Dedifferentiated amniotic fluid mesenchymal stem cell (primary cell): ENCODE results near the gene COX4I1.
"Not testable (repeated sequence)": the region's sequence is repeated elsewhere in the genome, so short reads cannot be mapped to it uniquely, and the experiment has no call there.

Source experiments
- DNase-seq: peaks from one replicate; pipeline ENCODE4 v3.0.0-alpha.2; 2016; ENCODE audit errors: extremely low spot score

The COX4I1 gene

GRCh38 chr16:85823328-85823920, 23.9 kb downstream of the COX4I1 start:
- no peak for DNase-seq

- DNase-seq: no peak
Measured at GRCh38 chr16:85824161-85825135, 25.0 kb downstream of the COX4I1 start.

- no peak for DNase-seq
Measured at GRCh38 chr16:85825326-85825725, 25.8 kb downstream of the COX4I1 start.

- DNase-seq: no peak
Measured at GRCh38 chr16:85826686-85827247, 27.3 kb downstream of the COX4I1 start.

- DNase-seq: no peak
Measured at GRCh38 chr16:85828166-85828565, 28.7 kb downstream of the COX4I1 start.

- no peak for DNase-seq
Measured at GRCh38 chr16:85829171-85829719, 29.8 kb downstream of the COX4I1 start.

GRCh38 chr16:85829751-85830445, 30.4 kb downstream of the COX4I1 start:
- DNase-seq: no peak

GRCh38 chr16:85830821-85831220, 31.3 kb downstream of the COX4I1 start:
- no peak for DNase-seq

GRCh38 chr16:85832570-85833218, 33.2 kb downstream of the COX4I1 start:
- DNase-seq: no peak

GRCh38 chr16:85833219-85833920, 33.9 kb downstream of the COX4I1 start:
- DNase-seq: no peak

- DNase-seq: no peak
Measured at GRCh38 chr16:85834741-85835140, 35.2 kb downstream of the COX4I1 start.

GRCh38 chr16:85835227-85835751, 35.8 kb downstream of the COX4I1 start:
- no peak for DNase-seq

GRCh38 chr16:85835956-85836705, 36.6 kb downstream of the COX4I1 start:
- DNase-seq: no peak

- no peak for DNase-seq
Measured at GRCh38 chr16:85836706-85837582, 37.4 kb downstream of the COX4I1 start.

- DNase-seq: not testable (repeated sequence)
Measured at GRCh38 chr16:85837654-85838053, 38.2 kb downstream of the COX4I1 start.

GRCh38 chr16:85838381-85838780, 38.9 kb downstream of the COX4I1 start:
- no peak for DNase-seq

GRCh38 chr16:85838876-85839585, 39.5 kb downstream of the COX4I1 start:
- no peak for DNase-seq

GRCh38 chr16:85839681-85840240, 40.3 kb downstream of the COX4I1 start:
- DNase-seq: no peak
